Activated CD4-positive, CD25-positive, alpha-beta regulatory T cell treated with anti-CD3 and anti-CD28 coated beads, Interleukin-2, amount 50 U/mL, for 16 hours (primary cell): ENCODE data around the gene ATL3.
"Not testable (repeated sequence)": the region's sequence is repeated elsewhere in the genome, so short reads cannot be mapped to it uniquely, and the experiment has no call there.

Experiments
- DNase-seq: peaks from one replicate; pipeline ENCODE4 v3.0.0-alpha.2; 2020; ENCODE audit warnings: low read depth, low spot score

The ATL3 gene

GRCh38 chr11:63621071-63621470 is 50.1 kb downstream of the ATL3 start:
- DNase-seq, result no peak

- DNase-seq, result no peak
Observed at GRCh38 chr11:63619967-63620366, 51.2 kb downstream of the ATL3 start.

GRCh38 chr11:63617686-63618085 is 53.5 kb downstream of the ATL3 start:
- DNase-seq, result not testable (repeated sequence)

- no peak for DNase-seq
Observed at GRCh38 chr11:63616953-63617352, 54.2 kb downstream of the ATL3 start.

GRCh38 chr11:63614136-63614671 is 57.0 kb downstream of the ATL3 start, which contains the start of gene PLAAT3:
Gene PLAAT3 (minus strand): TSS chr11:63614433. CDS start chr11:63614014, 419 bp downstream.
- DNase-seq, result no peak

GRCh38 chr11:63613517-63614135 is 57.5 kb downstream of the ATL3 start:
- no peak for DNase-seq

- no peak for DNase-seq
Observed at GRCh38 chr11:63612181-63612580, 59.0 kb downstream of the ATL3 start.

GRCh38 chr11:63611395-63611747 is 59.8 kb downstream of the ATL3 start:
- DNase-seq, result no peak

- no peak for DNase-seq
Observed at GRCh38 chr11:63610604-63611394, 60.4 kb downstream of the ATL3 start.

GRCh38 chr11:63609971-63610580 is 61.1 kb downstream of the ATL3 start:
- DNase-seq, result no peak

- no peak for DNase-seq
Observed at GRCh38 chr11:63609536-63609935, 61.6 kb downstream of the ATL3 start.

- DNase-seq, result no peak
Observed at GRCh38 chr11:63608353-63609345, 62.5 kb downstream of the ATL3 start.

GRCh38 chr11:63603180-63603518 is 68.0 kb downstream of the ATL3 start:
- no peak for DNase-seq

GRCh38 chr11:63602290-63603179 is 68.6 kb downstream of the ATL3 start:
- DNase-seq, result not testable (repeated sequence)

- no peak for DNase-seq
Observed at GRCh38 chr11:63599211-63600122, 71.7 kb downstream of the ATL3 start.

- DNase-seq, result no peak
Observed at GRCh38 chr11:63598556-63598955, 72.6 kb downstream of the ATL3 start.

- DNase-seq, result no peak
Observed at GRCh38 chr11:63595296-63595695, 75.9 kb downstream of the ATL3 start.

- no peak for DNase-seq
Observed at GRCh38 chr11:63592975-63593395, 78.2 kb downstream of the ATL3 start.
